K562 (cell line): ENCODE measurements around the gene COL21A1. TPM values are rescaled to one million over a fixed set of nuclear protein-coding genes. Genes with fewer than 3 reads are reported as not detected.

Experiments
- ATAC-seq: fragments of 200-7000 bp; cut with Tn5 transposase; 3 replicates; pipeline ENCODE4 v1.9.1; 2020; ENCODE audit warnings: moderate library complexity
- BruUV-seq: library from RNA; stranded (reverse); fragments of 400-500 nt; replicated peaks from 2 replicates; lab custom pipeline; 2021; lab: Mats Ljungman, UMichigan
- CTCF ChIA-PET: fragments of 300-600 bp; formaldehyde crosslinking; extraction: SDS; loops from one replicate; lab custom pipeline; 2021; ENCODE audit warnings: low intra/inter-chr PET ratio; lab: Yijun Ruan, JAX
- POLR2A ChIA-PET: fragments of 300-600, 350-650 bp; sonication (Branson Sonifier 250); formaldehyde crosslinking; extraction: SDS; loops from one replicate; lab custom pipeline; 2021; ENCODE audit warnings: antibody characterized with exemption, inconsistent platforms; lab: Yijun Ruan, JAX
- DNase-seq, 4 experiments: peaks; one replicate each; pipeline versions ENCODE4 v3.0.0 to v3.0.0-alpha.2; 2011 to 2018; ENCODE audit warnings: low spot score in 3 of 4, mixed read lengths in 3 of 4; ENCODE audit errors: extremely low read depth in 1 of 4
- FAIRE-seq: peaks from 2 replicates; lab custom pipeline; 2011; peaks lifted over from hg19 to GRCh38; lab: Jason Lieb, UNC
- H2AFZ ChIP-seq: 2 replicates; pipeline ENCODE4 v1.6.0; 2011; ENCODE audit warnings: low read depth, low read length, control low read depth, inconsistent platforms
- H3K27ac ChIP-seq: fragments of 200-600 bp; 3 replicates; pipeline ENCODE4 v1.8.0; 2011; ENCODE audit warnings: low read depth, mild to moderate bottlenecking, control low read depth, inconsistent platforms, low read length, moderate library complexity, mixed read lengths; ENCODE audit errors: extremely low read depth
- H3K27me3 ChIP-seq, 2 experiments: fragments of 300-600 bp in 1 of 2; 2 replicates in 1 of 2; 3 replicates in 1 of 2; pipeline versions ENCODE4 v1.6.0 to v1.8.0; 2011; ENCODE audit warnings: inconsistent platforms in 2 of 2, low read length in 2 of 2, mild to moderate bottlenecking in 1 of 2, mixed read lengths in 1 of 2, moderate library complexity in 1 of 2; ENCODE audit not compliant: control insufficient read depth in 2 of 2, insufficient read depth in 2 of 2
- H3K36me3 ChIP-seq: fragments of 300-600 bp; 3 replicates; pipeline ENCODE4 v1.8.0; 2011; ENCODE audit warnings: mild to moderate bottlenecking, low read length, inconsistent platforms; ENCODE audit not compliant: control insufficient read depth, insufficient read depth
- H3K4me1 ChIP-seq, 2 experiments: fragments of 200-600 bp in 1 of 2; replicated peaks in 1 of 2; 2 replicates in 1 of 2; 3 replicates in 1 of 2; pipeline versions ENCODE4 v1.5.1 to v1.8.0; 2011; ENCODE audit warnings: inconsistent platforms in 2 of 2, low read length in 2 of 2, mild to moderate bottlenecking in 1 of 2, mixed read lengths in 1 of 2, moderate library complexity in 1 of 2; ENCODE audit not compliant: control insufficient read depth in 2 of 2, insufficient read depth in 2 of 2
- H3K4me2 ChIP-seq: 2 replicates; pipeline ENCODE4 v1.6.1; 2011; ENCODE audit warnings: low read length, control low read depth, inconsistent platforms, mixed read lengths; ENCODE audit not compliant: insufficient read depth
- H3K4me3 ChIP-seq: fragments of 200-600 bp; sonication (generic), shearing (Covaris generic); 2 replicates; pipeline ENCODE4 v1.5.1; 2016; ENCODE audit warnings: control low read depth, inconsistent platforms
- H3K79me2 ChIP-seq: fragments of 200-600 bp; 3 replicates; pipeline ENCODE4 v1.8.0; 2011; ENCODE audit warnings: low read length, inconsistent platforms; ENCODE audit not compliant: control insufficient read depth, insufficient read depth
- H3K9ac ChIP-seq, 2 experiments: 2 replicates each; pipeline versions ENCODE4 v1.6.0 to v1.6.1; 2011; ENCODE audit warnings: low read depth in 2 of 2, low read length in 2 of 2, control low read depth in 1 of 2, inconsistent platforms in 1 of 2, mild to moderate bottlenecking in 1 of 2, mixed read lengths in 1 of 2; ENCODE audit not compliant: insufficient read depth in 1 of 2
- H3K9me1 ChIP-seq: one replicate; pipeline ENCODE4 v1.6.0; 2011; ENCODE audit warnings: inconsistent platforms, mild to moderate bottlenecking, low read length, moderate library complexity; ENCODE audit not compliant: control insufficient read depth, insufficient read depth
- H3K9me3 ChIP-seq: replicated peaks from 2 replicates; pipeline ENCODE4 v1.5.1; 2011; ENCODE audit warnings: low read depth, low read length, inconsistent platforms; ENCODE audit not compliant: control insufficient read depth, insufficient read depth
- H4K20me1 ChIP-seq: replicated peaks from 2 replicates; pipeline ENCODE4 v1.6.1; 2011; ENCODE audit warnings: low read length, inconsistent platforms, mixed read lengths; ENCODE audit not compliant: control insufficient read depth, insufficient read depth
- BRCA1 ChIP-seq, 2 experiments: fragments of 450-650 bp in 1 of 2; sonication (generic) in 1 of 2; formaldehyde crosslinking in 1 of 2; IDR thresholded peaks; 2 replicates each; pipeline versions ENCODE4 v1.5.0 to v1.6.1; 2017 to 2020; ENCODE audit warnings: mild to moderate bottlenecking in 1 of 2, missing genetic modification reagents in 1 of 2
- BRD9 ChIP-seq: fragments of 450-650 bp; IDR thresholded peaks from 2 replicates; pipeline ENCODE4 v1.6.1; 2018; ENCODE audit warnings: low read depth; ENCODE audit not compliant: partially characterized antibody
- CBFA2T2 ChIP-seq: fragments of 450-650 bp; conservative IDR thresholded peaks from 2 replicates; pipeline ENCODE4 v1.6.1; 2017; ENCODE audit warnings: mild to moderate bottlenecking
- CGGBP1 ChIP-seq: fragments of 250-450 bp; sonication (Bioruptor Pico); IDR thresholded peaks from 2 replicates; pipeline ENCODE4 v1.9.0; 2021; ENCODE audit warnings: mild to moderate bottlenecking
- MEIS2 ChIP-seq: fragments of 450-650 bp; IDR thresholded peaks from 2 replicates; pipeline ENCODE4 v1.6.1; 2014; ENCODE audit warnings: mild to moderate bottlenecking; ENCODE audit not compliant: partially characterized antibody
- SREBF2 ChIP-seq: sonication (generic); formaldehyde crosslinking; IDR thresholded peaks from 2 replicates; pipeline ENCODE4 v1.4.0; 2020; ENCODE audit warnings: mild to moderate bottlenecking, missing genetic modification reagents
- THRB ChIP-seq: fragments of 450-650 bp; formaldehyde crosslinking; conservative IDR thresholded peaks from 2 replicates; pipeline ENCODE4 v1.4.0; 2022; ENCODE audit warnings: mild to moderate bottlenecking, missing genetic modification characterization
- ZBTB33 ChIP-seq: sonication (generic); formaldehyde crosslinking; IDR thresholded peaks from 2 replicates; pipeline ENCODE4 v1.8.1; 2023; ENCODE audit warnings: mild to moderate bottlenecking, missing genetic modification reagents
- ZNF217 ChIP-seq: sonication (generic); formaldehyde crosslinking; IDR thresholded peaks from 2 replicates; pipeline ENCODE4 v1.8.0; 2022; ENCODE audit warnings: mild to moderate bottlenecking, missing genetic modification reagents
- ZNF282 ChIP-seq: sonication (generic); formaldehyde crosslinking; IDR thresholded peaks from 2 replicates; pipeline ENCODE4 v1.8.1; 2023; ENCODE audit warnings: missing genetic modification reagents
- ZNF311 ChIP-seq: fragments of 250-450 bp; sonication (Bioruptor Pico); IDR thresholded peaks from 2 replicates; pipeline ENCODE4 v1.4.0; 2020; ENCODE audit warnings: mild to moderate bottlenecking, moderate library complexity
- ZNF449 ChIP-seq: fragments of 250-450 bp; sonication (Bioruptor Pico); IDR thresholded peaks from 2 replicates; pipeline ENCODE4 v1.8.0; 2022; ENCODE audit warnings: moderate library complexity, mild to moderate bottlenecking, inconsistent platforms
- in situ Hi-C: fragments of 300-500 bp; cut with MboI; formaldehyde crosslinking; loops from 4 replicates; pipeline ENCODE4 v1.15.0; 2018; ENCODE audit warnings: inconsistent platforms, mixed read lengths
- intact Hi-C: fragments of 100-400 bp; cut with micrococcal nuclease; formaldehyde crosslinking; loops from 2 replicates; pipeline ENCODE4 v1.14.2; 2022
- polyA plus RNA-seq, 8 experiments: library from polyadenylated mRNA; depleted of rRNA in 4 of 8; stranded (reverse) in 5 of 8; unstranded in 3 of 8; fragments of >200 nt; fragmentation: Nextera tagmentation in 2 of 8; fragmentation: Illumina TruSeq in 1 of 8; extraction: Ambion mirVana in 2 of 8; extraction: Trizol in 1 of 8; gene quantifications; 2 replicates each; pipeline versions ENCODE4 v1.2.1 to v1.2.3, GENCODE V29; 2011 to 2014; ENCODE audit warnings: inconsistent platforms in 1 of 8, missing spikeins in 1 of 8
- total RNA-seq, 7 experiments: library from RNA; depleted of rRNA in 6 of 7; stranded (reverse); fragments of >200 nt in 6 of 7; fragmentation: Illumina TruSeq in 2 of 7; extraction: Trizol in 2 of 7; gene quantifications; 2 replicates each; pipeline versions ENCODE4 v1.2.1 to v1.2.3, GENCODE V29; 2011 to 2021; ENCODE audit warnings: low replicate concordance in 1 of 7

The COL21A1 gene
- total and polyA plus RNA-seq, 9 of the 15 experiments (the other 6 are each of a cell fraction or from before 2014, with no cell fraction given): 0.03 to 0.76 (median 0.25) TPM

GRCh38 chr6:56109149-56109548 lies 138.2 kb downstream of the COL21A1 start:
- DNase-seq: no peak
- H3K36me3 ChIP-seq: no peaks in the 10 kb centered on the region
- no peaks in the 10 kb centered on the region for H3K4me1 ChIP-seq
- no peak overlapping the region for H3K27ac ChIP-seq
- intact Hi-C loops: no loop called here
- in situ Hi-C loops: no loop called here
- TF ChIP-seq CGGBP1 (CRISPR knock-in tag): no peak
- no peak for TF ChIP-seq ZNF449 (CRISPR knock-in tag)
- TF ChIP-seq MEIS2: no peak
- no peak for TF ChIP-seq ZNF282 (CRISPR knock-in tag)
- no peak for TF ChIP-seq BRD9
- TF ChIP-seq SREBF2: no peak
- TF ChIP-seq BRCA1 (IDR thresholded peaks at IDR 0.05): no peak
- TF ChIP-seq BRCA1 (CRISPR knock-in tag; IDR thresholded peaks at IDR 0.05): no peak
- TF ChIP-seq ZBTB33 (CRISPR knock-in tag): no peak
- no peak for TF ChIP-seq THRB (CRISPR knock-in tag)
- TF ChIP-seq CBFA2T2: no peak
- no peak for TF ChIP-seq ZNF311
- no peak for TF ChIP-seq ZNF217 (CRISPR knock-in tag)
- no peak overlapping the region for H2AFZ ChIP-seq
- FAIRE-seq: no peak
- BruUV-seq: no TSS peak
- H3K4me2 ChIP-seq: no peak overlapping the region
- no peak overlapping the region for H3K9ac ChIP-seq
- H3K9me1 ChIP-seq: no peaks in the 10 kb centered on the region
- H3K27me3 ChIP-seq: no peaks in the 10 kb centered on the region
- ChIA-PET CTCF (no interaction called here), POLR2A (no interaction called here)
- H3K79me2 ChIP-seq: no peaks in the 10 kb centered on the region
- ATAC-seq: no peak
- no peak overlapping the region for H3K4me3 ChIP-seq
- H4K20me1 ChIP-seq: no peaks in the 10 kb centered on the region
- H3K9me3 ChIP-seq: no peaks in the 10 kb centered on the region
